HEK293 (cell line): ENCODE measurements around the gene NCOA7.
A peak's percentile ranks its signal among the peaks of the same experiment; 100 is the strongest.

ENCODE experiments used
- BCL11B ChIP-seq: fragments of 450-650 bp; formaldehyde crosslinking; IDR thresholded peaks from 2 replicates; pipeline ENCODE4 v1.5.1; 2016; ENCODE audit warnings: low read depth, missing biosample characterization, missing genetic modification characterization
- GFI1B ChIP-seq: fragments of 450-650 bp; formaldehyde crosslinking; IDR thresholded peaks from 2 replicates; pipeline ENCODE4 v1.5.1; 2016; ENCODE audit warnings: missing biosample characterization, missing genetic modification characterization
- MZF1 ChIP-seq: fragments of 450-650 bp; formaldehyde crosslinking; IDR thresholded peaks from 2 replicates; pipeline ENCODE4 v1.5.1; 2017; ENCODE audit warnings: missing biosample characterization, missing genetic modification characterization, borderline replicate concordance
- OVOL3 ChIP-seq: fragments of 450-650 bp; formaldehyde crosslinking; IDR thresholded peaks from 2 replicates; pipeline ENCODE4 v1.5.1; 2016; ENCODE audit warnings: missing biosample characterization, missing genetic modification characterization
- SALL2 ChIP-seq: fragments of 450-650 bp; formaldehyde crosslinking; IDR thresholded peaks from 2 replicates; pipeline ENCODE4 v1.5.0; 2017; ENCODE audit warnings: missing biosample characterization, mild to moderate bottlenecking, missing genetic modification characterization, borderline replicate concordance
- SCRT1 ChIP-seq: fragments of 450-650 bp; formaldehyde crosslinking; IDR thresholded peaks from 2 replicates; pipeline ENCODE4 v1.5.1; 2016; ENCODE audit warnings: missing biosample characterization, missing genetic modification characterization, borderline replicate concordance
- ZBTB1 ChIP-seq: fragments of 450-650 bp; formaldehyde crosslinking; IDR thresholded peaks from 2 replicates; pipeline ENCODE4 v1.5.1; 2016; ENCODE audit warnings: missing biosample characterization, missing genetic modification characterization
- ZBTB8A ChIP-seq: fragments of 450-650 bp; formaldehyde crosslinking; IDR thresholded peaks from 2 replicates; pipeline ENCODE4 v1.5.1; 2016; ENCODE audit warnings: missing biosample characterization, missing genetic modification characterization
- ZEB2 ChIP-seq: fragments of 450-650 bp; formaldehyde crosslinking; IDR thresholded peaks from 2 replicates; pipeline ENCODE4 v1.5.1; 2016; ENCODE audit warnings: missing biosample characterization, missing genetic modification characterization
- ZFP69B ChIP-seq: fragments of 450-650 bp; formaldehyde crosslinking; IDR thresholded peaks from 2 replicates; pipeline ENCODE4 v1.5.1; 2016; ENCODE audit warnings: missing biosample characterization, missing genetic modification characterization
- ZNF132 ChIP-seq: fragments of 450-650 bp; formaldehyde crosslinking; IDR thresholded peaks from 2 replicates; pipeline ENCODE4 v1.5.1; 2017; ENCODE audit warnings: missing biosample characterization, missing genetic modification characterization, borderline replicate concordance
- ZNF184 ChIP-seq: fragments of 450-650 bp; IDR thresholded peaks from 2 replicates; pipeline ENCODE4 v1.5.1; 2018; ENCODE audit warnings: missing biosample characterization, mild to moderate bottlenecking, missing genetic modification characterization
- ZNF433 ChIP-seq: fragments of 450-650 bp; formaldehyde crosslinking; IDR thresholded peaks from 2 replicates; pipeline ENCODE4 v1.5.1; 2016; ENCODE audit warnings: missing biosample characterization, missing genetic modification characterization, low read depth
- ZNF48 ChIP-seq: fragments of 450-650 bp; formaldehyde crosslinking; IDR thresholded peaks from 2 replicates; pipeline ENCODE4 v1.5.1; 2016; ENCODE audit warnings: missing biosample characterization, missing genetic modification characterization
- ZNF514 ChIP-seq: fragments of 450-650 bp; formaldehyde crosslinking; IDR thresholded peaks from 2 replicates; pipeline ENCODE4 v1.5.1; 2016; ENCODE audit warnings: missing biosample characterization, missing genetic modification characterization
- ZNF658 ChIP-seq: fragments of 450-650 bp; formaldehyde crosslinking; IDR thresholded peaks from 2 replicates; pipeline ENCODE4; 2016; ENCODE audit warnings: missing biosample characterization, missing genetic modification characterization
- ZNF747 ChIP-seq: fragments of 450-650 bp; formaldehyde crosslinking; IDR thresholded peaks from 2 replicates; pipeline ENCODE4 v1.5.1; 2016; ENCODE audit warnings: missing biosample characterization, missing genetic modification characterization
- ZNF776 ChIP-seq: fragments of 450-650 bp; formaldehyde crosslinking; IDR thresholded peaks from 2 replicates; pipeline ENCODE4 v1.5.0; 2017; ENCODE audit warnings: missing biosample characterization, missing genetic modification characterization, borderline replicate concordance
- ZNF830 ChIP-seq: fragments of 450-650 bp; IDR thresholded peaks from 2 replicates; pipeline ENCODE4 v1.5.0; 2018; ENCODE audit warnings: missing biosample characterization, missing genetic modification characterization, low read depth, mild to moderate bottlenecking, moderate library complexity
- TF ChIP-seq, protein P1 (sequence below): fragments of 450-650 bp; formaldehyde crosslinking; IDR thresholded peaks from 2 replicates; pipeline ENCODE4 v1.5.1; 2016; ENCODE audit warnings: missing biosample characterization, missing genetic modification characterization
- TF ChIP-seq, protein P2 (sequence below): fragments of 450-650 bp; formaldehyde crosslinking; IDR thresholded peaks from 2 replicates; pipeline ENCODE4 v1.5.1; 2016; ENCODE audit warnings: missing biosample characterization, missing genetic modification characterization
- TF ChIP-seq, protein P3 (sequence below): fragments of 450-650 bp; formaldehyde crosslinking; IDR thresholded peaks from 2 replicates; pipeline ENCODE4 v1.5.1; 2016; ENCODE audit warnings: missing biosample characterization, missing genetic modification characterization
- TF ChIP-seq, protein P4 (sequence below): fragments of 450-650 bp; formaldehyde crosslinking; IDR thresholded peaks from 2 replicates; pipeline ENCODE4 v1.5.1; 2016; ENCODE audit warnings: missing biosample characterization, missing genetic modification characterization
- TF ChIP-seq, protein P5 (sequence below): fragments of 450-650 bp; formaldehyde crosslinking; IDR thresholded peaks from 2 replicates; pipeline ENCODE4 v1.5.1; 2017; ENCODE audit warnings: missing biosample characterization, missing genetic modification characterization
- TF ChIP-seq, protein P6 (sequence below): fragments of 450-650 bp; formaldehyde crosslinking; IDR thresholded peaks from 2 replicates; pipeline ENCODE4 v1.5.1; 2016; ENCODE audit warnings: missing biosample characterization, missing genetic modification characterization
- TF ChIP-seq, protein P7 (sequence below): sonication (generic); formaldehyde crosslinking; IDR thresholded peaks from 2 replicates; pipeline ENCODE4 v1.8.1; 2022; ENCODE audit warnings: mild to moderate bottlenecking, moderate library complexity, missing genetic modification reagents

The NCOA7 gene

DNA sequence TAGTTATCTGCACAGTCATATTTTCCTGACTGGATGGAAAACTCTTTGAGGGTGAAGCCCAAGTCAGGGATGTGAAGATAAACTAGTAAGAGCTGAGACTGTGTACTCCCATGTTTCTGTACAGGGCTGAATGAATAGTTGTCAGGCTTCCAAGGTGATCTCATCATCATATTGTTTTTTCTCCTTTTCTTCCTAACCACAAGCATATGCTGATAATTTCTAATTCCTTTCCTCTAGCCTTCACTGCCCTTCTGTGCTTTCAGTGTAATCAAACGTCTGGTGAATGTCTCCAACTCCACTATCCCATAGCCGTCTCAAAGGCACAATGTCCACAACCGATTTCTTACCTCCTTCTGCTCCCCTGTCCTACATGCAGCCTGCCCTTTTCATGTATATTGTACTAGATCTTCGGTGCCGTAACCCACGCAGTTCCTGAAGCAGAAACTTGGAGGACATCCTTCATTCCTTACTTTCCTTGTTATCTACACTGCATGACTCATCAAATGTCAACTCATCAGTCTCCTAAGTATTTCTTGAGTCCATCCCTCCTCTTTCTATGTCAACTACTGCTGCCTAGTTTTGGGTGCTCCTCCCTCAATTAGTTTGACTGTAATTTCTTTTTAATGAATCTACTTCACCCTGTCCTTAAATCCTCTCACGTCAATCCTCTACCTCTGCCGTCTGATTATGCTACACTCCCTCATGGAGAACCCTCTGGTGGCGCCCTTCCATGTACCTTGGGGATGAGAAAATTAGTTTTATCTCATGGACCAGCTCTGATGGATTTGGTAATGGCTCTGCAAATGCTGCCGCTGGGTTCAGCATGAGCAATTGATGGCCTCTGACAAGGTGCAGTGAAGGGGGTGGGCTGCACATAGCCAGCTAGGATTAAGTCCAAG is 21.9 kb downstream of the NCOA7 start (continued):
- TF ChIP-seq ZBTB8A: peak; percentile 49; the same call in 1 of the 2 replicates
- no peak for TF ChIP-seq SALL2 (tag by site-specific recombination)
- TF ChIP-seq ZNF433 (tag by site-specific recombination): no peak
- no peak for TF ChIP-seq ZNF830 (tag by site-specific recombination)
- no peak for TF ChIP-seq ZNF747 (tag by site-specific recombination)
- 0 out of 2 replicates have a peak, but pooled peaks have one; percentile 24 for TF ChIP-seq ZNF184 (tag by site-specific recombination)
- peak; percentile 97 for TF ChIP-seq ZEB2 (tag by site-specific recombination)
- TF ChIP-seq SCRT1: no peak
- no peak for TF ChIP-seq ZNF514 (tag by site-specific recombination)
- TF ChIP-seq ZNF776 (tag by site-specific recombination): no peak
- TF ChIP-seq, protein P1, sequence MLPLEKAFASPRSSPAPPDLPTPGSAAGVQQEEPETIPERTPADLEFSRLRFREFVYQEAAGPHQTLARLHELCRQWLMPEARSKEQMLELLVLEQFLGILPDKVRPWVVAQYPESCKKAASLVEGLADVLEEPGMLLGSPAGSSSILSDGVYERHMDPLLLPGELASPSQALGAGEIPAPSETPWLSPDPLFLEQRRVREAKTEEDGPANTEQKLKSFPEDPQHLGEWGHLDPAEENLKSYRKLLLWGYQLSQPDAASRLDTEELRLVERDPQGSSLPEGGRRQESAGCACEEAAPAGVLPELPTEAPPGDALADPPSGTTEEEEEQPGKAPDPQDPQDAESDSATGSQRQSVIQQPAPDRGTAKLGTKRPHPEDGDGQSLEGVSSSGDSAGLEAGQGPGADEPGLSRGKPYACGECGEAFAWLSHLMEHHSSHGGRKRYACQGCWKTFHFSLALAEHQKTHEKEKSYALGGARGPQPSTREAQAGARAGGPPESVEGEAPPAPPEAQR (tag by site-specific recombination): no peak
- TF ChIP-seq, protein P2, sequence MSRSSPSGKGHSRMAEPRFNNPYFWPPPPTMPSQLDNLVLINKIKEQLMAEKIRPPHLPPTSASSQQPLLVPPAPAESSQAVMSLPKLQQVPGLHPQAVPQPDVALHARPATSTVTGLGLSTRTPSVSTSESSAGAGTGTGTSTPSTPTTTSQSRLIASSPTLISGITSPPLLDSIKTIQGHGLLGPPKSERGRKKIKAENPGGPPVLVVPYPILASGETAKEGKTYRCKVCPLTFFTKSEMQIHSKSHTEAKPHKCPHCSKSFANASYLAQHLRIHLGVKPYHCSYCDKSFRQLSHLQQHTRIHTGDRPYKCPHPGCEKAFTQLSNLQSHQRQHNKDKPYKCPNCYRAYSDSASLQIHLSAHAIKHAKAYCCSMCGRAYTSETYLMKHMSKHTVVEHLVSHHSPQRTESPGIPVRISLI (tag by site-specific recombination): peak; percentile 95
- TF ChIP-seq ZBTB1 (tag by site-specific recombination): no peak
- TF ChIP-seq, protein P3, sequence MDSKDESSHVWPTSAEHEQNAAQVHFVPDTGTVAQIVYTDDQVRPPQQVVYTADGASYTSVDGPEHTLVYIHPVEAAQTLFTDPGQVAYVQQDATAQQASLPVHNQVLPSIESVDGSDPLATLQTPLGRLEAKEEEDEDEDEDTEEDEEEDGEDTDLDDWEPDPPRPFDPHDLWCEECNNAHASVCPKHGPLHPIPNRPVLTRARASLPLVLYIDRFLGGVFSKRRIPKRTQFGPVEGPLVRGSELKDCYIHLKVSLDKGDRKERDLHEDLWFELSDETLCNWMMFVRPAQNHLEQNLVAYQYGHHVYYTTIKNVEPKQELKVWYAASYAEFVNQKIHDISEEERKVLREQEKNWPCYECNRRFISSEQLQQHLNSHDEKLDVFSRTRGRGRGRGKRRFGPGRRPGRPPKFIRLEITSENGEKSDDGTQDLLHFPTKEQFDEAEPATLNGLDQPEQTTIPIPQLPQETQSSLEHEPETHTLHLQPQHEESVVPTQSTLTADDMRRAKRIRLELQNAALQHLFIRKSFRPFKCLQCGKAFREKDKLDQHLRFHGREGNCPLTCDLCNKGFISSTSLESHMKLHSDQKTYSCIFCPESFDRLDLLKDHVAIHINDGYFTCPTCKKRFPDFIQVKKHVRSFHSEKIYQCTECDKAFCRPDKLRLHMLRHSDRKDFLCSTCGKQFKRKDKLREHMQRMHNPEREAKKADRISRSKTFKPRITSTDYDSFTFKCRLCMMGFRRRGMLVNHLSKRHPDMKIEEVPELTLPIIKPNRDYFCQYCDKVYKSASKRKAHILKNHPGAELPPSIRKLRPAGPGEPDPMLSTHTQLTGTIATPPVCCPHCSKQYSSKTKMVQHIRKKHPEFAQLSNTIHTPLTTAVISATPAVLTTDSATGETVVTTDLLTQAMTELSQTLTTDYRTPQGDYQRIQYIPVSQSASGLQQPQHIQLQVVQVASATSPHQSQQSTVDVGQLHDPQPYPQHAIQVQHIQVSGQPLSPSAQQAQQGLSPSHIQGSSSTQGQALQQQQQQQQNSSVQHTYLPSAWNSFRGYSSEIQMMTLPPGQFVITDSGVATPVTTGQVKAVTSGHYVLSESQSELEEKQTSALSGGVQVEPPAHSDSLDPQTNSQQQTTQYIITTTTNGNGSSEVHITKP: peak; percentile 80
- TF ChIP-seq ZNF658 (tag by site-specific recombination): no peak
- TF ChIP-seq, protein P4, sequence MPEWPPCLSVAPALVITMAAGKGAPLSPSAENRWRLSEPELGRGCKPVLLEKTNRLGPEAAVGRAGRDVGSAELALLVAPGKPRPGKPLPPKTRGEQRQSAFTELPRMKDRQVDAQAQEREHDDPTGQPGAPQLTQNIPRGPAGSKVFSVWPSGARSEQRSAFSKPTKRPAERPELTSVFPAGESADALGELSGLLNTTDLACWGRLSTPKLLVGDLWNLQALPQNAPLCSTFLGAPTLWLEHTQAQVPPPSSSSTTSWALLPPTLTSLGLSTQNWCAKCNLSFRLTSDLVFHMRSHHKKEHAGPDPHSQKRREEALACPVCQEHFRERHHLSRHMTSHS: no peak
- no peak for TF ChIP-seq BCL11B
- no peak for TF ChIP-seq ZNF48
- TF ChIP-seq ZNF132 (tag by site-specific recombination): no peak
- no peak for TF ChIP-seq GFI1B (tag by site-specific recombination)
- TF ChIP-seq, protein P5, sequence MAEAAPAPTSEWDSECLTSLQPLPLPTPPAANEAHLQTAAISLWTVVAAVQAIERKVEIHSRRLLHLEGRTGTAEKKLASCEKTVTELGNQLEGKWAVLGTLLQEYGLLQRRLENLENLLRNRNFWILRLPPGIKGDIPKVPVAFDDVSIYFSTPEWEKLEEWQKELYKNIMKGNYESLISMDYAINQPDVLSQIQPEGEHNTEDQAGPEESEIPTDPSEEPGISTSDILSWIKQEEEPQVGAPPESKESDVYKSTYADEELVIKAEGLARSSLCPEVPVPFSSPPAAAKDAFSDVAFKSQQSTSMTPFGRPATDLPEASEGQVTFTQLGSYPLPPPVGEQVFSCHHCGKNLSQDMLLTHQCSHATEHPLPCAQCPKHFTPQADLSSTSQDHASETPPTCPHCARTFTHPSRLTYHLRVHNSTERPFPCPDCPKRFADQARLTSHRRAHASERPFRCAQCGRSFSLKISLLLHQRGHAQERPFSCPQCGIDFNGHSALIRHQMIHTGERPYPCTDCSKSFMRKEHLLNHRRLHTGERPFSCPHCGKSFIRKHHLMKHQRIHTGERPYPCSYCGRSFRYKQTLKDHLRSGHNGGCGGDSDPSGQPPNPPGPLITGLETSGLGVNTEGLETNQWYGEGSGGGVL (tag by site-specific recombination): no peak
- TF ChIP-seq, protein P6, sequence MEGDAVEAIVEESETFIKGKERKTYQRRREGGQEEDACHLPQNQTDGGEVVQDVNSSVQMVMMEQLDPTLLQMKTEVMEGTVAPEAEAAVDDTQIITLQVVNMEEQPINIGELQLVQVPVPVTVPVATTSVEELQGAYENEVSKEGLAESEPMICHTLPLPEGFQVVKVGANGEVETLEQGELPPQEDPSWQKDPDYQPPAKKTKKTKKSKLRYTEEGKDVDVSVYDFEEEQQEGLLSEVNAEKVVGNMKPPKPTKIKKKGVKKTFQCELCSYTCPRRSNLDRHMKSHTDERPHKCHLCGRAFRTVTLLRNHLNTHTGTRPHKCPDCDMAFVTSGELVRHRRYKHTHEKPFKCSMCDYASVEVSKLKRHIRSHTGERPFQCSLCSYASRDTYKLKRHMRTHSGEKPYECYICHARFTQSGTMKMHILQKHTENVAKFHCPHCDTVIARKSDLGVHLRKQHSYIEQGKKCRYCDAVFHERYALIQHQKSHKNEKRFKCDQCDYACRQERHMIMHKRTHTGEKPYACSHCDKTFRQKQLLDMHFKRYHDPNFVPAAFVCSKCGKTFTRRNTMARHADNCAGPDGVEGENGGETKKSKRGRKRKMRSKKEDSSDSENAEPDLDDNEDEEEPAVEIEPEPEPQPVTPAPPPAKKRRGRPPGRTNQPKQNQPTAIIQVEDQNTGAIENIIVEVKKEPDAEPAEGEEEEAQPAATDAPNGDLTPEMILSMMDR: no peak
- no peak for TF ChIP-seq OVOL3 (tag by site-specific recombination)
- no peak; the same call in 1 of the 2 replicates for TF ChIP-seq MZF1 (tag by site-specific recombination)
- TF ChIP-seq, protein P7, sequence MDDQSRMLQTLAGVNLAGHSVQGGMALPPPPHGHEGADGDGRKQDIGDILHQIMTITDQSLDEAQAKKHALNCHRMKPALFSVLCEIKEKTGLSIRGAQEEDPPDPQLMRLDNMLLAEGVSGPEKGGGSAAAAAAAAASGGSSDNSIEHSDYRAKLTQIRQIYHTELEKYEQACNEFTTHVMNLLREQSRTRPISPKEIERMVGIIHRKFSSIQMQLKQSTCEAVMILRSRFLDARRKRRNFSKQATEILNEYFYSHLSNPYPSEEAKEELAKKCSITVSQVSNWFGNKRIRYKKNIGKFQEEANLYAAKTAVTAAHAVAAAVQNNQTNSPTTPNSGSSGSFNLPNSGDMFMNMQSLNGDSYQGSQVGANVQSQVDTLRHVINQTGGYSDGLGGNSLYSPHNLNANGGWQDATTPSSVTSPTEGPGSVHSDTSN (CRISPR knock-in tag): no peak
- peak; percentile 59; the same call in 1 of the 2 replicates for TF ChIP-seq ZFP69B (tag by site-specific recombination)
